Thyroid gland (tissue), 4 donors: Measurements from ENCODE around the gene SLC1A7. TPM values are rescaled to one million over a fixed set of nuclear protein-coding genes. Genes with fewer than 3 reads are reported as not detected.

Experiments
- DNase-seq, 2 donors: peaks; one replicate each; pipeline ENCODE4 v3.0.0-alpha.2; 2019
- H3K27ac ChIP-seq, 3 donors: fragments of 200-600 bp; sonication (generic); 1 replicate in 2 of 3; 2 replicates in 1 of 3; pipeline ENCODE4 v1.5.1; 2016 to 2019; ENCODE audit warnings: mild to moderate bottlenecking in 1 of 3, moderate library complexity in 1 of 3
- H3K27me3 ChIP-seq: fragments of 200-600 bp; sonication (generic); one replicate; pipeline ENCODE4 v1.5.1; 2019
- H3K36me3 ChIP-seq, 2 donors: fragments of 200-600 bp; sonication (generic); one replicate each; pipeline ENCODE4 v1.5.1; 2016 to 2019
- H3K4me1 ChIP-seq, 2 donors: fragments of 200-600 bp; sonication (generic); one replicate each; pipeline ENCODE4 v1.5.1; 2017 to 2019
- H3K4me3 ChIP-seq, 3 donors: fragments of 200-600 bp; sonication (generic); replicated peaks in 1 of 3; 1 replicate in 2 of 3; 2 replicates in 1 of 3; pipeline ENCODE4 v1.5.1; 2016; ENCODE audit warnings: mild to moderate bottlenecking in 1 of 3
- H3K9me3 ChIP-seq: fragments of 200-600 bp; sonication (generic); one replicate; pipeline ENCODE4 v1.5.1; 2017
- CTCF ChIP-seq, 6 experiments: fragments of 200-600 bp in 3 of 6; fragments of 450-650 bp in 3 of 6; sonication (generic) in 3 of 6; IDR thresholded peaks; one replicate each; pipeline ENCODE4 v1.5.1; 2016 to 2019; ENCODE audit warnings: antibody characterized with exemption in 6 of 6, mild to moderate bottlenecking in 2 of 6, inconsistent platforms in 1 of 6, moderate library complexity in 1 of 6
- POLR2A ChIP-seq, 2 donors: fragments of 450-650 bp; IDR thresholded peaks; one replicate each; pipeline ENCODE4 v1.6.1; 2017; ENCODE audit warnings: antibody characterized with exemption in 2 of 2, mild to moderate bottlenecking in 2 of 2, moderate library complexity in 1 of 2
- whole genome bisulfite sequencing, 2 donors: methylation state at CpG; one replicate each; pipeline ENCODE4 v1.1.5; 2017; 5-methylcytosine and 5-hydroxymethylcytosine counted together
- intact Hi-C: fragments of 100-400 bp; cut with DNase I; formaldehyde crosslinking; loops from one replicate; pipeline ENCODE4 v1.15.1; 2023
- total RNA-seq, 4 donors: library from RNA; depleted of rRNA; stranded (reverse); fragments of >200 nt; gene quantifications; one replicate each; pipeline ENCODE4 v1.2.3, GENCODE V29; 2016

Gene SLC1A7
- total RNA-seq, 4 donors from 2014 or later: 0.13 to 0.33 (median 0.20) TPM; not detected in 1

GRCh38 chr1:53074313-53075154, 67.9 kb downstream of the SLC1A7 start:
- Histone ChIP-seq H3K4me3 (no peak overlapping the region), H3K9me3 (no peaks in the 10 kb centered on the region), H3K27ac (peak overlapping the region in 1 of 3 donors; percentile 2), H3K4me1 (no peaks in the 10 kb centered on the region), H3K27me3 (no peaks in the 10 kb centered on the region), H3K36me3 (no peaks in the 10 kb centered on the region)
- TF ChIP-seq POLR2A (IDR thresholded peaks at IDR 0.05) (no peak), CTCF (IDR thresholded peaks at IDR 0.05) (no peak)
- intact Hi-C loops: no loop called here
- 85 to 97% methylated on average over 5 of the region's 8 CpGs for WGBS, 2 donors
- no peak for DNase-seq

GRCh38 chr1:53073868-53074311, 68.5 kb downstream of the SLC1A7 start:
- H3K27ac ChIP-seq: peak overlapping the region in 1 of 3 donors; percentile 2
- H3K4me1 ChIP-seq: no peaks in the 10 kb centered on the region
- DNase-seq: no peak
- H3K4me3 ChIP-seq: no peak overlapping the region
- H3K9me3 ChIP-seq: no peaks in the 10 kb centered on the region
- intact Hi-C loops: no loop called here
- H3K27me3 ChIP-seq: no peaks in the 10 kb centered on the region
- TF ChIP-seq POLR2A (IDR thresholded peaks at IDR 0.05): no peak
- WGBS, 2 donors: 60 to 63% methylated on average over 9 of the region's 10 CpGs
- H3K36me3 ChIP-seq: no peaks in the 10 kb centered on the region

DNA sequence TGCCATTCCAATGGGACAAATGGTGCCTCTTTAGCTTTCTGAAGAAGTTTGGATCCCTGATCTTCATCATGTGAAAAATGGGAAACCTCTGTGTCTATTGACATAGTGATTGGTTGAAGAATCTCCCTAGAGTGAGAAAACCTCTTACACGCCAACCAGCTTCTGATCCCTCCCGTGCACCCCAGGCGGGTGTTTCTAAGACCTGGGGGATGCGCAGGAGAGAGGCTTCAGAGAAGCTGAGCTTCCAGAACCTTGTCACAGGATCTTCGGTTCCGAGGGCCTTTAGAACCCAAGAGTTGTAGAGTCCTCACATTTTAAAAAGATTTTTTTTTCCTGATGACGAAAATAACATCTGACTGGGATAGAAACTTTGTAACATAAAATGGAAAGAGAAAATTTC, 69.2 kb downstream of the SLC1A7 start:
- Histone ChIP-seq H3K4me3 (no peak overlapping the region), H3K9me3 (no peaks in the 10 kb centered on the region), H3K27me3 (no peaks in the 10 kb centered on the region), H3K4me1 (no peaks in the 10 kb centered on the region), H3K36me3 (no peaks in the 10 kb centered on the region), H3K27ac (no peak overlapping the region)
- 90 to 97% methylated on average over 7 of the region's 7 CpGs for WGBS, 2 donors
- no peak for TF ChIP-seq CTCF (IDR thresholded peaks at IDR 0.05)
- TF ChIP-seq POLR2A (IDR thresholded peaks at IDR 0.05): no peak
- DNase-seq: no peak
- intact Hi-C loops: no loop called here

DNA sequence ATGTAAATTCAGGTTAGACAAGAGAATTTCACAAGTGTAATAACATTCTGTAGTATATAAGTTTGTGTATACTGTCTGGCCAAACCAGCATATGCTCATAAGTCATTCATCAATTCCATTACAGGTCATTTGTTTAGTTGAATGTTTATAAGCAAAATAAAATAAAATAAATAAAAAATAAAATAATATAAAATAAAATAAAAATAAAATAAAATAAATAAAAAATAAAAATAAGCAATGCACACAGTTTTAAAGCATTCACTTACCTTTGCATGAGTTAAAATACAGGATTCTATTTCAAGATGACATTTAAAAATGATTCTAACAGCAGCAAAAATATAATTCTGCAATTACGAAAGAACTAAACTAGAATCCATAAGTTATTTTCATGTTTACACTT, 70.5 kb downstream of the SLC1A7 start:
- H3K9me3 ChIP-seq: no peaks in the 10 kb centered on the region
- intact Hi-C loops: no loop called here
- 94 to 99% methylated on average over 1 of the region's 1 CpG for WGBS, 2 donors
- no peaks in the 10 kb centered on the region for H3K27me3 ChIP-seq
- H3K4me1 ChIP-seq: no peaks in the 10 kb centered on the region
- H3K27ac ChIP-seq: no peak overlapping the region
- TF ChIP-seq CTCF (IDR thresholded peaks at IDR 0.05) (no peak), POLR2A (IDR thresholded peaks at IDR 0.05) (no peak)
- no peaks in the 10 kb centered on the region for H3K36me3 ChIP-seq
- no peak for DNase-seq
- H3K4me3 ChIP-seq: no peak overlapping the region

DNA sequence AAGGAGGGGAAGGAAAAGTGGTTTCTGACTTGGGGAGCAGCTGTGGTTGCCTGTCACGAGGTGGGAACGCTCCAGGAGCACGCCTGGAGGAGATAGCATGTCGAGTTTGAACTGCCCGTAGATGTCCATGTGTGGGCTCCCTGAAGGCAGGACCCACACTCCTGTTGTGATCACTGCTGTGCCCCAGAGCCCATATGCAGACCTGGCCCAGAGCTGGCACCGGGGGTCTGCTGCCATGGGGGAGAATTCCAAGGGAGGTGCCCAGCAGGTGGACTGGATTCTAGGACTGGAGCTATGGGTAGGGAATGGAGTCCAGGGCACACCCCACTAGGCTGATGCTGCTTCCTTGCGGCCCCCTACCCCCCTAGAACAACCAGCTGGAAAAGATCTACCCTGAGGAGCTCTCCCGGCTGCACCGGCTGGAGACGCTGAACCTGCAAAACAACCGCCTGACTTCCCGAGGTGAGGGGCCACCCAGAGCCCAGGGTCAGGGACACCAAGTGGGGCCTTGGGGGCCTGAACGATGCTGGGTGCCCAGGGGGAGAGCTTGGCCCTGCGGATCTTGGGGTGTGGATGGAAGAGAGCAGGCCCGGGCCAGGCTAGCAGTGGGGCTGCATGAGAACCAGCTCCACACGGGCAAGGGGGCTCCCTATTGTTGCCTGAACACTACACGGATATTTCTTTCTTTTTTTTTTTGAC, 71.1 kb downstream of the SLC1A7 start:
- H3K27ac ChIP-seq: no peak overlapping the region
- no peaks in the 10 kb centered on the region for H3K36me3 ChIP-seq

More for the DNA sequence above, 71.1 kb downstream of the SLC1A7 start:
- Histone ChIP-seq H3K4me1 (no peaks in the 10 kb centered on the region), H3K4me3 (no peak overlapping the region), H3K9me3 (no peaks in the 10 kb centered on the region), H3K27me3 (no peaks in the 10 kb centered on the region)
- DNase-seq: no peak
- TF ChIP-seq POLR2A (IDR thresholded peaks at IDR 0.05) (no peak), CTCF (IDR thresholded peaks at IDR 0.05) (no peak)
- intact Hi-C loops: no loop called here
- WGBS, 2 donors: 88 to 90% methylated on average over 11 to 16 of the region's 17 CpGs
